CD1c-positive myeloid dendritic cell (primary cell): Measurements from ENCODE around the gene SMPD2.

Experiments used
- DNase-seq: peaks from one replicate; pipeline ENCODE4 v3.0.0-alpha.2; 2016; ENCODE audit errors: extremely low spot score

SMPD2 gene

DNA sequence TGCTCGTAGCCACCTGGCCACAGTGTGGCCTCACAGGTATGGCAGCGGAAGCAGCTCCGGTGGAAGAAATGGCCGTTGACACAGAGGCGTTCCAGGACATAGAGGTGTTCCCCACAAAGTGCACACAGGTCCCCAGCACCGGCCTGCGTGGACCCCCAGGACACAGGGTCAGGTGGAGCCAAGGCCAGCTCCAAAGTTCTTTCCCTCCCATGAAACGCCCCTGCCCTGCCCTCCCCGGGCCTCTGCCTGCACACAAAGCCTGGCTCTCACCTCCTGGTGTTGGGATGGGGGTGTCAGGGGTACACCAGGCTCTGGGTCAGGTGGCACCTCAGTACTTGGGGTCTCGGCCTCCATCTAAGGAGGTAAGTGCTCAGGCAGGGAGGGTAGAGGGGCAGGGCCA lies 6.6 kb downstream of the SMPD2 start:
- DNase-seq, result no peak

DNA sequence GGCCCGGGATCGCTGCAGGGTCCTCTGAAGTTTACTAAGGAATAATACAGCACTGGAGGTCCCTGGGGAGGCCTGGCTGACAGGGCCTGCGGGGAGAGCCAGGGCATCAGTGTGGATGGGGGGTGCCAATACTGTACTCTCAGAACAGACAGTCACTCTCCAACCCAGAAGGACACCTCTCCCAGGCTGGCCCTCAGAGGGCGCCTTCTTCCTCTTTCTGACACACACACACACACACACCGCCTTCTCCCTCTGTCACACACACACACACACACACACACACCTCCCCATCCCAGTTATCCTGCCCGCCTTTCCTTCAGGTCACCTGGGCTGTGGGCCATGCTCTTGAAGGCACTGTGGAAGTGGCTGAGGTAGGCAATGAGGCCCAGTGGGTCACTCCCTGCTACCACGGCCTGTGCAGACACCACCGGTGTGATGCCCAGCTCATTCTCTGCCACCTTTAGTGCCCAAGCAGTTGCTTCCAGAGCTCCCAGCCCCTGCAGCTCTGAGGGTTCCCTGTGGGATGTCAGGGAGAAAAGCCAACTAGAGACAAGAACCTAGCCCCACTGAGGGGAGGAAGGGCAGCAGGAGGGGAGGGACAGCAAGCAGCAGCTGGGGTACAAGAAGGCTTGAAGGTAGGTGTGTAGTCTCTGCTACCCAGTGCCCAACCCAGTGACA lies 7.5 kb downstream of the SMPD2 start:
- peak; percentile 29 for DNase-seq

DNA sequence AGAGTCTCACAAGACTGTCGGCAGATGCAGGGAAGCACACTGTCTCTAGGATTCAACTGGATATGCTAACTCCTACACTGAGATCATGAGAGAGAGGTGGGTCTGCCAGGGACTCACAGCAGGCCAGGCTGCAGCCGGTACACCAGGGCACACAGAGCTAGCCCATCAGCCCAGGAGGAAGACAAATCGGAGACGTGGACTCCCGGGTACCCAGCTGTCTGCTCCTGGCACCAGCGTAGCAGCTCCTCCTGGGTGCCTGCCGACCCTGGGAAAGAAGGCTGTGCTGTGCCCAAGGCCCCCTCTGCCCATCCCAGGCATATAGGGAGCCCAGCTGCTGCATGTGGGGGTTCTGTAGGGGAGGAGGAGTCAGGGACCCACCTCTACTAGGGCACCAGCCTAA lies 8.1 kb downstream of the SMPD2 start:
- no peak for DNase-seq

DNA sequence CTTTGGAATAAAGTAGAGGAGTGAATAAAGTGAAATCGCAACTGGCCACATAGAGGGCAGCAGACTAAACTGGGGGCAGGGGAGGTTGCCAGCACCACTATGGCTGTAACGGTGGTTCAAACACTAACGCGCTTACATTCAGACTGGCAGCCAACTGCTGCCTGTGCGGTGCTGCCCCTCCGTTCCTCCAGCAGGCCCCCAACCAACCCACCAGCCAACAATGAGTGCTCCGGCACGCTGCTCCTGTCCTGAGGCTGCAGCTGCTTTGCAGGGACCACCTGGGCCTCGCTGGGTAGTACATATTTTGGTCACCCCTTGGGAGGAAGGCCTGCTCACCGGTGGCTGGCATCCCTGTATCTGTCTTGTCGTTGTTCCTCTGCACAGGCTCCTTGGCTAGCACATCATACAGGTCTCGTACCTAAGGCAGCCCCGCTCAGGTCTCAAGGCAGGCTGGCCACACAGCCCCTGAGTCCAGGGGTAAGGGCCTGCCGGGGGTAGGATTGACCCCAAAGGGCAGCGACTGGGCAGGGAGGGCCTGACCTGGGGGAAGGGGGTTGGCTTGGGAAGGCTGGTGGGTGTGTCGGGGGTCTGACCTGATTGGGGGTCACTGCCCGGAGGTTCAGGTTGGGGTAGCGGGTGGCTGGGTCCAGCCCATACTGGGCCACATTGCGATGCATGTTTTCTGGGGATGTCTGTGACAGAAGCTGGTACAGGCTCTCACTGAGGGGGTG lies 8.7 kb downstream of the SMPD2 start:
- no peak for DNase-seq

DNA sequence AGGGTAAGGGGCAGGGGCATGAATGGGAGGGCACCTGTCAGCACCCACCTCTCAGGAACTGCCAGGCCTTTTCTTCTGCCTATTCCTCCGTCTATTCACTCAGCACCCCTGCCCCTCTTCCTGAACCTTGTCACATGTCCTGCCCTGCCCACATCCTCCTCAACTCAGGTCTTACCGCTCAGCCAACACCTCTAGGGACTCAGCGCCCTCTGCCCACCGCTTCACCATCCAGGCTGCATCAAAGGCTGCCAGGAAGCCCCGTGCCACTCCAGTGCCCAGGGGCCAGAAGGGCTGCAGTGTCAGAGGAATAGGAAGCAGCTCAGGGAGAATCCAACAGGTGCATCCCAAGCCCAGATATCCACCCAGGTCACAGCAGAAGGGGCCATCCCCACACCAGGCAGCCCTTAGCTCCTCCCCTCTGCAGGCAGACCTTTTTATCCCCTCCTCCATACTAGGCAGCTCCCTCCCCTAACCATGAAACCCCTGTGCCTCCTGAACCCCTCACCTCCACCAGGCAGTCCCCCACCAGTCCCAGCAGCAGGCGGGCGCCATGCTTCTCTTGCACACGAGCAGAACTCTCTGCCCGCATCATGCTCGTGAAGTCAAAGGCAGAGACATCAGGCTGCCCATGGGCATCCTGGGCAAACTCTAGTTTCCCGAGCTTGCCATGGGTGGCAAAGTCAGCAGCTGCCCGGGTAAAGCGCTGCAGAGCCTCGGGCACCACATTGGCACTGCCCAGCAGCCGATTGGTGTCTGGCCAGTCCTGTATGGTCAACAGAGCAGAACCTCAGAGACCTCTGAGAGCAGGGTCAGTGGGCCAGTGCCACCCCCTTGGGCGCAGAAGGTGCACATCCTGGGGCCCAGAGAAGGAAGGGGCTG lies 9.5 kb downstream of the SMPD2 start:
- no peak for DNase-seq

DNA sequence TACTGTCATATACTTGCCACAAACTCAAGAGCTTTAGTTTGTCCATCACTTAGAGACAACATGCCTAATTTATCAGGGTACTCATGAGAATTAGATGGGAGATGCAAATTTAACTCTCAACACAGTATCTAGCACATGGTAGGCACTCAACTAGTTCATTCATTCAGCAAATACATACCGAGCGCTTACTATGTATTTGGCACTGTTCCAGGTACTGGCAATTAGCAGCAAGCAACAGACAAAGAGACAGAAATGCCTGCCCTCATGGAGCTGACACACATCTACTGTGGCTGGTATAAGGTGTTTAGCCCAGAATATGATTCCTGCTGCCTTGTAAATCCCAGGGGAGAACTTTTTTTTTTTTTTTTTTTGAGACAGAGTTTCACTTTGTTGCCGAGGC lies 10.3 kb downstream of the SMPD2 start:
- no peak for DNase-seq

DNA sequence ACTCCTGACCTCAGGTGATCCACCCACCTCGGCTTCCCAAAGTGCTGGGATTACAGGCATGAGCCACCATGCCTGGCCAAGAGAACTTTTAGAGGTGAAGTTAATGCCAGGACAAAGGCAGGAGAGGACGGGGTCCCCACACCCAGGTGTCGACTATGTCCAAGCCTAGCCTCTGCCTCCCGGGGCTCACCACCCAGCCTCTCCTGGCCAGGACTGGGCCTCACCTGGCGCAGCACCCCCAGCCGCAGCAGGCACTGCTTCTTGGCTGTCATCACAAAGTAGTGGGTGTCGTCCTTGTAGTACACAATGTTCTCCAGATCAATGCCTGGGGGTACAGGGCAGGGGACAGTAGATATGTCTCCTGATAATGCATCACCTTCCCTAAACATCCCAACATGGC lies 10.9 kb downstream of the SMPD2 start:
- no peak for DNase-seq

DNA sequence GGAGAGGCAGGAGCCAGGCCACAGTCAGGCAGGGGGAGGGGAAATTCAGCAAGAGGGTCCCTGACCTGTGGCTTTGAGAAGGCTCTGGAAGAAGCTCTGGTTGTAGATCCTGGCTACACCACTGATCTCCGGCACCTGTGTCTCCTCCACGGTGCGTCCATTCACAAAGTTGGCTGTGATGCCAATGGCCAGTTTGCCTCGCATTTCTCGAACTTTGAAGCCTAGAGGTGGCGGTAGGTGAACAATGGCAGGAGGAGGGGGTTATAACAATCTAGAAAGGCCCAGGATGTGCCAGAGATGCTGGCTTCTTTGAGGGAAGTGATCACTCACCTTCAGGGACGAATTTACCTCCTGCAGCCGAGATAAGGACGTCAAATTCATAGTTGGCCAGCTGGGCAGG lies 11.7 kb downstream of the SMPD2 start:
- no peak for DNase-seq

DNA sequence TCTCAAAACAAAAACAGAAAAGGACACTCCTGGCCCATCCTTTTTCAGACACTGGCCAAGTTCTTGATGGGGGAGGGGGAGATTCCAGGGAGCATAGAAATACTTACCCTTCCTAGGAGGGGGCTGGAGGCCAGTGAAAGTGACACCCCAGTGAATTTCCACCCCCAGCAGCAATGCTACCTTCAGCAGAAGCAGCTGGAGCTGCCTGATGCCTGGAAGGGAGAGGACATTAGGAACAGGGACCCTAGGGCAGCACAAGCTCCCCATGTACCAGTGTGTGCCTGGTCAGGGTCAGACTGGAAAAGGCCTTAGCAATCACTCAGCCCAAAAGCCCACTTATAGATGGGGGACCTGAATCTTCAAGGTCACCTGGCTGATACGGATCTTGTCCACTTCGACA lies 12.6 kb downstream of the SMPD2 start:
- DNase-seq, result no peak

DNA sequence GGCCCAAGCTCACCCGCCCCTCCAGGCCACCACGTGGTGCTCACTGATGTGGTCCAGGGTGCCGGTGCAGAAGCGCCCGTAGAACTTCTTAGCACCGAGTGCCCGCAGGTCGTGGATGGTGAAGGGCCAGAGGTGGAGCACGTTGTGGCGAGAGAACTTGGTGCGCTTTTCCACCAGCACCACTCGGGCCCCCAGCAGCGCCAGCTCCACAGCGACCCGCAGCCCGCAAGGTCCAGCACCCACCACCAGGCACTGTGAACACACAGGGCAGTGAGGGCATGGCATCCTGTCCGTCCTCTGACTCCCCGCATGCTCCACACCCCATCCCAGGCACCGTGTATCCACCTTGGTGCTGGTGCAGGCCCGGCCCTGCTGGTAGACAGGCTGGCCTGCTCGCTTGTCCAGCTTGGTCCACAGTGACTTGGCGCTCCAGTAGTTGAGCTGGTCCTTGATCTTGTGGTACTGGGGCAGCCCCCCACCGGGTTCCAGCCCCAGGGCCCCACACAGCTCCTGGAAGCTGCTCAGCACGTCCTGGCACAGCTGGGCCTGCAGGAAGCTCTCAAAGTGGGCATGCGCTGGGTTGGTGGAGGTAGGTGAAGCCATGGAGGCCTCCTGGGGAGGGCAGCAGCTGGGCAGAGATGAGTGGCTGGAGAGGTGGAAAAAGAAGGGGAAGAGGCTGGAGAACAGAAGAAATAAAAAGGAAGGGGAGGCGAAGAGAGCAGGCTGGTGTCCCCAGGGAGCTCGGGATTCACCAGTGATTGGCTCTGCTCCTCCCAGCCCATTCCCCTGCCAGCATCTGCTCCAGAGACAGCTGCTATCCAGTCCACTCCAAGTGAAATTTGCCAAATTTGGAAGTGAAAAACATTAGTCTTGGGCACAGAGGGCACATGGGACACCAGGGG lies 13.3 kb downstream of the SMPD2 start:
- no peak for DNase-seq

DNA sequence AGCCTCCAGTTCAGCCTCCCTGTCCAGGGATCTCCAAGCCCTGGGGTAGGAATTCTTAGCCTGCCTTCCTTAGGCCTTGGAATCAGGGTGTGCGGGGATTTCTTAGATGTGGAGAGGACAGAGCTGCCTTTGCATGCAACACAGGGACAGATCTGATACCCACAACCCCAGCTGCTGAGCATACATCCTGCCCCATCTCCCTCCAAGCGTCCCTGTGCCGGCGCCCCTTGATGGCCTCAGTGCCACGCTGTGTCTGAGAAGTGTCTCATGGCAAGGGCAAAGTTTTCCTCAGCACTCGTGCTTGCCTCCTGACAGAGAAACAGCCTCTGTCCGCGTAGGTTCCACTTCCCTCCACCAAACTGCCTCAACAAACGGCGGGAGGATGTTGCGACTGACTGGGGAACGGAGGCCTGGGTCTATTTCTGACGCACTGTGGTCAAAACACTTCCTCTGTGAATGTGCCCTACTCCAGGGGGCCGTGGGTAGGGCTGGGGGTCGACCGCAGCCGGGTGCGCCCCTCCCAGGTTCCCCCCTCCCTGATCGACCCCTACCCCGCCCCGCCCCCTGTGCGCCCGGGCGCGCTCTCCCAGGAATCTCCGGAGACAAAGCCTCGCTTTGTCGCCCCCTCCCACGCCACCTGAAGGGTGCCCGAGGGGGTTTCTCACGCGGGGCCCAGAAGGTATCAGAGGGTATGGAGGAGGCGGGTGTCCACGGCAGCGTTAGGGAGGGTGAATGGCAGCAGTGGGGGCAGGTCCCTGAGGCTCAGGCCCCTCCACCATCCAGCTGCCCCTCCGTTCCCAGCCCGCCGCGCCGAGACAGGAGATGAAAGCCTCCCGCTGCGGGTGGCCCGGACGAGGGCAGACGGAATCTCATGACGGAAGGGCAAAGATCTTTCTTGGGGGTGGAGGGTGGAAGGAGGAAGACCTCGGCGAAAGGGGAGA lies 14.2 kb downstream of the SMPD2 start:
- DNase-seq, result peak; percentile 90

DNA sequence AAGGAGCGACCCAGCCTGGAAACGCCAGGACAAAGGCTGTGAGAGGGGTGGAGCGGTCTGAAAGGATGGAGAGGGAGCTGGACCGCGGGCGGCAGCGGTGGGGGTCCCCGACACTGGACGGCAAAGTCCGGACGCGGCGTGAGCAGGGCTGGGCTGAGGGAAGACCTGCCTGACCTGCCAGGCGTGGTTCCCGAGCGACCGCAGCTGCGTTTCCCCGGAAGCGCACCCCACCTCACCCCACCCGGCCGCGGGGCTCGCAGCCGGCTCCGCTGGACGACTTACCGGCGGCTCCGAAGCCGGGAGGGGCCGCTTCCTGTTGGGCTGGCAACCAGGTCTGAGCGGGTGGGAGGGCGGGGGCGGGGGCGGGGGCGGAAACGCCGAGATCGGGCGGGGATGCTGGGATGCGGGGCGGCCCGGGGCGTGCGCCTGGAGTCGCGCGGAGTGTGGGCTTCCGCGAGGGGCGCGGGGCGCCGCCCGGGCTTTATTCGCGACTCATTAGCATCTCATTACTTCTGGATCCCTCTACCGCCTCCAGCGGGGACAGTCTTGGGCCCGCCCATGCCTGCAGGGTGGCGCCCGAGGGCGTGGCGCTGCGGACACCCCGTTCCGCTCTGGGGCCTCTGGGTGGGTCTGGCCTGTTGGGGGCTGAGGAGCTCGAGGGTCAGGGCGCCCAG lies 15.1 kb downstream of the SMPD2 start, which contains the start of gene MICAL1:
Gene MICAL1, minus strand, starts transcription at position 336 of the 674 bp plus-strand sequence. CDS start 1,576 bp downstream, outside the sequence.
- peak; percentile 89 for DNase-seq

DNA sequence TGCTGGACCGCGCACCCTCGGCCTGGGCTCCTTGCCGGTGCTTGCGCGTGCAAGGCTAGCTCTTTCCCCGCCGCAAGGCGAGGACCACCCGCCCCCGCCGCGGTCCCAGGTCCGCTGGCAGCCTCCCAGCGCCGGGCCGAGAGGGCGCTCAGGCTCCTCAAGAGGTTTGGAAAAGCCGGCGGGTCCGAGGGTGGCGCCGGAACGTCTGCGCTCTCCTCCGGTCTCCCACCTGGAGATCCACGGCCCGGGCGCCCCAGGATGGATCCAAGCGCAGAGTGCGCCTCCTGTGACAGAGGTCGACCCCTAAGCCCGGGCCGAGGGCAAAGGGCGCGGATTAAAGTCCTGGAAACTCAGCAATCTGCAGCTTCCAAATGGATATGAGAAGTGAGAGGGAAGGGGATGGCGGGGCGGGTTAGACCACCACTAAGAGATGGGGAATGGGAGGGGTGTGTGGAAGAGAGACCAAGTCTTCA lies 15.6 kb downstream of the SMPD2 start:
- DNase-seq, result no peak

DNA sequence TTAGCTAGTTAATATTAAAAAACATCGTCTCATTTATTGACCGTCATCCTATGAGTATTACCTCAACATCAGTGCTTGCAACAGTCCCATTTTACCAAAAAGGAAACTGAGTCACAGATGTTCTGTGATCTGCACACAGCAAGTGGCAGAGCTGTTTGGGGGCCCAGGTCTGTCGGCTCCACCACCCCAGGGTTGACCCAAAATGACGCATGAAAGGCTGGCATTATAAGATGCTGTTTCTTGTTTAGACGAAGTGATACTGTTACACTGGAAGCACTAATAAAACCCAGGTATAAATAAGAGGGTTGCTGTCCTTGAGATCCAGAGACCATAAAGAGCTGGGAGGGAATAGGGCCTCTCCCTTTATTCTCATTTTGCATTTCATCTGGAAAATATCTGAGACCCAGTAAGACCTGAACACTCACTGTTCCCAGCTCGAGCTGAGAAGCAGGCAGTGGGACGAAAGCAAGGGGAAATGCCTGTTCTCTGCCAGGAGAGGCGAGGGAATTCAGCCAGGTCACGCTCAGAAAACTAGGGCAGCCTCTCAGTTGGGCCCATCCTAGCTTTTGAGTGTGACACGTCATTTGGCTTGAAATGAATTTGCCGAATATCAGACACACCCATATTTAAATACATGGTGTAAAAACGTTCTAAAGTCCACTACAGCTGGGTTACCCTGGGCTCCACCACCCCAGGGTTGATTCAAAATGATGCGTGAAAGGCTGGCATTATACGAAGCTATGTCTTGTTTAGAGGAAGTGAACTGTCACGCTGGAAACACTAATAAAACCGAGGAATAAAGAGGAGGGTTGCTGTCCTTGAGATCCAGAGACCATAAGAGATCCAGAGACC lies 16.4 kb downstream of the SMPD2 start:
- DNase-seq, result peak; percentile 33

DNA sequence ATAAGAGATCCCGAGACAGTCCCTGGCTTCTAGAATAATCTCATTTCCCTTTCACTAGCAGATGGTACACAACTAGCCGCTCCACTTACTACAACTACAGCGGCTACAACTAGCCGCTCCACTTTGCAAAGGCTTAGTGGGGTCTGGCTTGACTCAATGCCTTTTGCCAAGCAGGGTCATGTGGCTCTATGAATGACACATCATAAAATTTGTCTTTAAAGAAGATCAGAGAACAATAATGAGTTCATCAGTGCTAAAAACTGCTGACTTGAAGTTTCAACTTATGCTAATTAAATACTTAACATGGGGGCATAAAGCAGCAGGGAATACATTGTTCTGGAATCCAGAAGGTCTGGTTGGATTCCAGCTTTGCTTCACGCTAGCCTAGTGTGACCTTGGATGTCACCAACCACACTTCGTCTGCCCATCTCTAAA lies 17.1 kb downstream of the SMPD2 start:
- DNase-seq, result peak; percentile 8

DNA sequence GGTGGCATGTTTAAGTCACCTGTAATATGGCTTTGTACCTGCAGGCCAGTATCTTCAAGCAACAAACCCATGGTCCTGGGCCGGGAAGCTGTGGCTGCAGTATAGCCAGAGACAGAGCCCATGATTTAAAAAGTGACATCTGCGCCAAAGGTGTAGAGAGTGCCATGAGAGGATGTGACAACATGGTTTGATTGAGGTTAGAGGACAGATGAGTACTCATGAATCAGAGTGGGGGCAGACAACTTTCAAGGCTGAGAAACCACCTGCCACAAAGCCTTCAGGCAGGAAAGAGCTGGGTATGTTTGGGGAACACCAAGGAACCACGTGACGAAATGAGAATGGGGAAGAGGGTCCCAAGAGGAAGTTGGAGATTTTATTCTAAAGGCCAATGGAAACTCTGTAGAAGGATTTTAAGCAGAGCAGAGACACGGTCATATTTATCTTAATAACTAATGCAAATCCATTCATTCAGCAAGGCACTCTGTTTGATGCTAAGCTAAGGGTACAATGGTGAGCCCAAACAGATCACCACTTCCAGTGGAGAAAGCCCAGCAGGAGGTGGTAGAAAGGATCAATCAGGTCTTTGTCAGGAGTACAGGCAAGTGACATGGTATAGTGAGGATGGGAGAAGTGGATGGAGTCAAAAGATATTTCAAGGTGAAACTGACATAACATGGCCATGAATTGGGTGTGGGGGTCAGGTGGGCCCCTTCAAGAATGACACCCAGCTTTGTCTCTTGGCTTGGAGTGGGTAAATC lies 18.4 kb downstream of the SMPD2 start:
- DNase-seq, result peak; percentile 86

DNA sequence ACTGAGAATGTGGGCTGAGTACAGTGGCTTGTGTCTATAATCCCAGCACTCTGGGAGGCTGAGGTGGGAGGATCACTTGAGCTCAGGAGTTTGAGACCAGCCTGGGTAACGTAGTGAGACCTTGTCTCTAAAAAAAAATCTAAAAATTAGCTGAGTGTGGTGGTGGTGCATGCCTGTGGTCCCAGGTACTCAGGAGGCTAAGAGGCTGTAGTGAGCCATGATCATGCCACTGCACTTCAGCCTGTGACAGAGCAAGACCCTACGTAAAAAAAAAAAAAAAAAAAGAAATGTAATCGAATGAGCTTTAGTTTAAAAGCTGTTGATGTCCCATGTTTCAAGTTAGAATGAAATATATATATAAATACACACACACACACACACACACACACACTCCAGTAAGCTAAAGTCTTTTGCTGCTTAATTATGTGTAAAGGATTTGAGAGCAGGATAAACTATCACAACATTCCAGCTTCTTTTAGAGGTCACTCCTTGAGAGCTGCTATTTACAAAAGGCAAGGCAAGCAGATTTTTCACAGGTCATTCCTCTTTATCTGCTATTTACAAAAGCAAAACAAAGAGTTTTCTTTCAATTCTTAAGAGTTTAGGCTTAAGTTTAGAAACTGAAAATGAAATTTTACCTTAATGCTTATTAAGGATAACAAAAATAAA lies 19.8 kb downstream of the SMPD2 start:
- DNase-seq, result no peak
